Measurements from ENCODE around the gene NOTCH1. TPM values are rescaled to one million over a fixed set of nuclear protein-coding genes. Genes with fewer than 3 reads are reported as not detected.
"Not testable (repeated sequence)": the region's sequence is repeated elsewhere in the genome, so short reads cannot be mapped to it uniquely, and the experiment has no call there.

The NOTCH1 gene
- total RNA-seq, 1 donor from 2014 or later, result 15.4 TPM

DNA sequence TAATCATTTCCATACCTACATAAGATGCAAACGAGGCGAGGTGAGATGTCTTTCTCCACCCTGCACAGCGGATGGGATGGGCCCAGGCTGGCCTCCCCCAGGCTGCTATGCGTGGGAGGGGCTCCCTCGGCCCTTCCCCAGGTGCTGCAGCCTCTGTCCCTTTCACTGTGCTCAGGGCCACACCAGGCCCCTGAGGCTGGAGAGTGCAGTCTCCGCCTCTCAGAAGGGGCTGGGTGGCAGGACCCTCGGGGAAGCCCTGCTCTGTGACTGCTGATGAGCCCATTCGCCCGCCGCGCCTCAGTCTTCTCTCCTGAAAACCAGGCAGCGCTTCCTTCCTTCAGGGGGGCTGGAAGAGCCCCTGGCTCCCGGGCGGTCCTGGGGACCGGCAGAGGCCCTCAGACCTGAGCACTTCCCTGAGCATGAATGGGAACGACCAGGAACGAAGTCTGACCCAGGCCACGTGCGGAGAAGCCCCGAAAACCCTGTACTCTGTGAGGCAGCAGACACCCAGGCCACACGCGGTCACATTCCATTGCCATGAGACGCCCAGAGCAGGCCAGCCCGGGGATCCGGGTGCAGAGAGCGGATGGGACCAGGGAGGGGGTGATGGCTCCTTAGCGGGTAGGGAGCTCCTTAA lies 21.9 kb upstream of the NOTCH1 start:
- DNase-seq, result peak; percentile 81
- peak; percentile 48 for ATAC-seq
- intact Hi-C loops (cut with micrococcal nuclease), result no loop called here

DNA sequence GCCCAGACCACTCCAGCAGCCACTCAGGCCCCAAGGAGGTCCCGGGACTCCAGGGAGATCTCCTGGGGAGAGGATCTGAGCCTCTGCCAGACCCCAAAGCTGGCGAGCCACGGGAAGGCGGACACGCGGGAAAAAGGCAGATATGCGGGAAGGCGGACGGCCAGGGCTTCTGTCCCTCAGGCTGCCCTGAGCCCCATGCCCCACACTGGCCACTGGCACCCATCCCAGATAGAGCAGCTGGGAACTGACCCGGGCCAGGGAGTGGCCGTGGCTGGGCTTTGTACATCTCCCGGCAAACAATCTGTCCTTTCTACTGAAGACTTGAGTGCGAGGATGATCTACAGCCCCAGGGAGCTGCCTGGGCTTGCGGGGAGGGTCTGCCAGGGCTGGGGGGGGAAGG lies 21.1 kb upstream of the NOTCH1 start:
- ATAC-seq (peak; percentile 14), DNase-seq (peak; percentile 82)
- intact Hi-C loops (cut with micrococcal nuclease), result no loop called here

DNA sequence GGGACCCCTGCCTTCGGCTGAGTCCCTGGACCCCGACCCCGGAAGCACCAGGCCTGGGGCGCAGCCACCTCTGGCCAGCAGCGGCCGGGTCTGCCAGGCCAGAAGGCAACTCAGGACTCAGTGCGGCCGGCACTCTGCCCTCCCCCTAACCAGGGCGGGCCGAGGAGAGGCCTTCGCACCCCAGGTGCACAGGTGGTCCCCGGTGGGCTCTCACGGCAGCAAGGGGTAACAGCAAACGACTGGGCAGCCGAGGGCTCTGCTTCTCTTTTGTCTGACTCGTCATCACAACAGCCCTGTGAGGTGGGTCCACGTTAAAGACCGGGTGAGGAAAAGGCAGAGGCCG lies 20.7 kb upstream of the NOTCH1 start:
- intact Hi-C loops (cut with micrococcal nuclease), result no loop called here
- no peak for ATAC-seq
- DNase-seq, result no peak

DNA sequence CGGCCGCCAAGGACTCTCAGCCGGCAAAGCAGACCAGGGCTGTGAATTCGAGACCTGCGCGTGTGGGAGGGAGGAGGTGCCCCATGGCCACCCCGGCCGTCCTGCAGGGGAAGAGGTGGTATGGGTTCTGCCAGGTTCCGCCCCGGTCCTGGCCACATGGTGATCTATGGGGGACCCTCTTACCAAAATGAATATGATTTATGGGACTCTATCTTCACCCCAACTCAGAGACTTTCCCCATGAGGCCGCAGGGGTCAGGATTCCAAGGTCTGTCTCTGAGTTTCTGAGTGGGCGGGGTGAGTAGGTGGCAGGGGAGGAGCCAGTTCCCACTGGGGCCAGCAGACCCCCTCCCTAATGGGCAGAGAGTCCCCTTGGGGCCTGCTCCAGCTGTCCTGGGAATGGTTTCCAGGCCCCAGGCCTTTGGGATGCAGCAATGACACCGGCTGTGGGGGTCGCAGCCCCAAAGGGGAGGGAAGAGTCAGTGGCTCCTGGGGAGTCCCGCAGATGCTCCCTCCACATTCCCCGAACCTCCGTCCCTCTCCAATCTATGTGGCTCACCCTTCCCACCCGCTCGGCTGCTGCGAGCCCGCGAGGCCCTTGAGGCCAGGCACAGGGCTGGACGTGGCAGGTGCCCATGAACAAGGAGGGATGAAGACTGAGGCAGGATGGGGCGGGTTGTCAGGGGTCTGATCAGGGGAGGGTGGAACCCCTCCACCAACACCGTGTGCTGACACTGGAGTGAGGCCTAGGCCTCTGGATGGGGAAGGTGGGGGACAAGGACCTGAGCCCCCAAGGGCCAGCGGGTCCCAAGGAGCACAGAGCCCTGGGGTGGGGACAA lies 20.1 kb upstream of the NOTCH1 start:
- DNase-seq (peak; percentile 33), ATAC-seq (no peak)
- intact Hi-C loops (cut with micrococcal nuclease), result no loop called here

DNA sequence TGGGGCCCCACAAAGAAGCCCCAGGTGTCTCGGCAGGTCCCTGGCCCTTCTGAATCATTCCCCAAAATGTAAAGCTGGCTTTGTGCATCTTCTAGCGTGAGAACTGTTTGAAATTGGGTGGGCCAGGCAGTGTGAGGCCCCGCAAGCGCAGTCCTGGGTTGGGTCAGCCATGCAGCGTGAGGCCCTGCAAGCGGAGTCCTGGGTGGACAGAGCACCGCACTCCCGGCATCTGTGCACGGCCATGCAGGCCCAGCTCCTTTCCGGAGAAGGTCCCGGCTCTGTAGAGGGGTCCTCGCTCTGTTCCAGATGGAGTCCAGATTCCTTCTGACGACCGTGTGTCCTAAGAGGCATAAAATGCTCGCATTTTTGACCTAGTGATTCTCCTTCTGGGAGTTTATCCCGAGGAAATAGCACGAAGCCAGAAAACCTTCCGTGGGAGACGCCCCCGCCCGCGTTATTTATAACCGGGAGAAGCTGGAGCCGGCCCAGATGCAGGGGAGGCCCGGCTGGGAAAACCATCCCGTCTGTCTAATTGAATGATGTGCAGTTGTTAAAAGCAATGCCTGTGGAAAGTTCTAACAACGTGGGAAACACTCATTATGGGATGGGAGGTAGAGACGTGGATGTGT lies 19.4 kb upstream of the NOTCH1 start:
- intact Hi-C loops (cut with micrococcal nuclease), result no loop called here

DNA sequence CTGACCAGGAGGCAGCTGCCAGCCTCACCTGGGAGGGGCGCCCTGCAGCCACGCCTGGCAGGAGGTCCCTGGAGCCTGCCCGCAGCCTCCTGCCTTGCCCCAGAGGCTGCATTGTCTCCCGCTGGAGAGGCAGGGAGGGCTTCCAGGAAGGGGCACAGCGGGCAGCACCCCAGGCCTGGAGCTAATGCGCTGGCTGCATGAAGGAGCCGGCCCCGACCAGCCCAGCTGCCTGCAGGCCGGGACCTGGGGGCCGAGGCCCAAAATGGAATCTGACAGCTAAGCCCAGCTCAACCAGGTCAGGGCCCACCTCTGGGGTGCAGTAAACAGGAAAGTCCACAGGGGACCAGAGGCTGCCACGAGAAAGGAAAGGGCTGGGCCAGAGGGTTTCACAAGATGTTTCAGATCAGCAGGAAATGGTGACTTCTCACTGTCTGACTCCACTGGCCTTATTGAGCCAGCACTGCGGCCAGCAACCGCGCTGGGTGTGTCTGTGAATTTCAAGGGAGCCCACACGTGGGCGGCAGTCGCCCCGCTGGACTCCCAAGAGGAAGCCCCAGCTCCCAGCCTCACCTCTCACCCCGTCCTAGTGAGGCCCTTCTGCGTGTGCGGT lies 18.6 kb upstream of the NOTCH1 start:
- DNase-seq (peak; percentile 86), ATAC-seq (peak; percentile 67)
- intact Hi-C loops (cut with micrococcal nuclease), result no loop called here

More for the DNA sequence above, 19.4 kb upstream of the NOTCH1 start:
- ATAC-seq, result peak; percentile 32
- DNase-seq, result peak; percentile 81

DNA sequence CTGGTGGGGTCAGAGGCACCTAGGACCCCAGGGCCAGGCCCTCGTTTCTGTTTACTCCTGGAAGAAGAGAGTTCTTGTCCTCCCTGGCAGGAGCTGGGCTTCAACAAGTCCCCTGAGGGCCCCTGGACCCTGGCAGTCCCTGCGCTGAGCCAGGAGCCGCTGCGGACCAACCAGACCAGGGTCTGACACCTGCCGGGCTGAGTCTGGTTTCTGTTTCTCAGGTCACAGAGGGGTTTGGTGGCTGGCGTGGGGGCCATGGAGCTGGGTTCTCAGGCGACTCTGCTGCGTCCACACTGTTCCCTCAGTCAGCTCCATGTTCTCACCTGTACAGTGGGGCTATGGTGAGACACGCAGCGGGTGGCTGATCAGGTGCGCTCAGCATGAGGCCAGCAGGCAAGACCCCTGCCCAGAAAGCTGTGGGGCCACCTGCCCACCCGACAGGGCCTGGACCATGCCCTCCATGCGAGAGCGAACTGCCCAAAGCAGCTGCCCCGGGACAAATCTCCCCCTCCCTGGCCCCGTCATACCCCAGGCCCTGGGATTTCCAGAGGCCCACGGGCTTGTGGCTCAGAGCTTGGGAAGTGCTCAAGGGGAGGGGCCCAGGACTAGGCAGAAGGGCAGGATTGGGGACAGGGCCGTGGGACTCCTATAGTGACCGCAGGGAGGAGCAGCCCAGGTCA lies 17.9 kb upstream of the NOTCH1 start:
- intact Hi-C loops (cut with micrococcal nuclease), result no loop called here
- DNase-seq (peak; percentile 27), ATAC-seq (no peak)

DNA sequence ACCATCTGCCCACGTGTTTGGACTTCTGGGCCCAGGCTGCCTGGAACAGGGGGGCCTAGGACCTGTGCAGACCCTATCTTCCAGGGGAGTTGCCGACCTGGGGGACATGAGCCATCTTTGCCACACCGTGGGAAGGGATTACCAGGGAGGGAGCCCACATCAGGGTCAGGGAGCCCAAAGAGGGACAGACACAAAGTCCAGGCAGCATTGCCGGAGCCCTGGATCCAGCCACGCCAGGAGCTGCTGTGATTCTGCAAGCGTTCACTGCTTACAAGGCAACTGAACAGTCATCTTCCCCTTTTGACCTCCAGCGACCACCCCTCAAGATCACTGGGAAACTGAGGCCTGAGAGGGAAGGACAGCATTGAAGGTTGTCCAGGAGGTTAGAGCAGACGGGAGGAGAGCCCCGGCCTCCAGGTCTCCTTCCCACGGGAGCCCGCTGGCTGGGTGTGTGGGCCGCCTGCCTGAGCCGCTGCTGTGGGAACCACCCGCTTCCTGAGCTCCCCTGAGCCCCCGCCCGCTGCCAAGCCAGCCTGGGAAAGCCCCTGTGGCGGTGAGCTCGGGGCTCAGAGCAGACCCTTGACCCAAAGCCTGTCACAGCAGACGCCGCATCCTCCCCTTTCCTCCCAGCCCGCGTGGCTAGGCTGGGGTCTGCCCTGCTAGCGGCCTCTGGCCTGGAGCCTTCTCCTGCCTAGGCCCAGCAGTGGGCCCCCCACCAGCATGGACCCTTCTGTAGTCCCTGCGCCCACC lies 17.1 kb upstream of the NOTCH1 start:
- intact Hi-C loops (cut with micrococcal nuclease), result no loop called here
- no peak for ATAC-seq
- peak; percentile 48 for DNase-seq

DNA sequence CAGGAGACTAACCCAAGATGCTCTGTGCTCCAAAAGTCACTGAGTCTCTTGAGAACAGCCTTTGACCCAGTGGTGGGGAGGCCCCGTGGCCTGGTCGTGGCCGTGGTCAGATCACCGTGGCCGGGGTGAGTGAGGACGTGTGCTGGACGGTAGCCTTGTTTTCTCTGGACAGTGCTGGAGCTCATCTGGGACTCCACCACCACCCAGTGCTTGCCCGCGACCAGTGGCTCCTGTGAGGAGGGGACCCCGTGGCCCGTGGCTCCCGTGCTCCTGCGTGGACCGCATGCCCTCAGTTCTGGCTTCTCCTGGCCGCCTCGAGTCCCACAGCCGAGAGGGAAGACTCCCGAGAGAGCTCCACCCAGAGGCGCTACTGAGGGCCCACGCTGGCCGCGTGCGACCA lies 15.9 kb upstream of the NOTCH1 start:
- intact Hi-C loops (cut with micrococcal nuclease), result no loop called here
- ATAC-seq, result no peak
- DNase-seq, result peak; percentile 21

DNA sequence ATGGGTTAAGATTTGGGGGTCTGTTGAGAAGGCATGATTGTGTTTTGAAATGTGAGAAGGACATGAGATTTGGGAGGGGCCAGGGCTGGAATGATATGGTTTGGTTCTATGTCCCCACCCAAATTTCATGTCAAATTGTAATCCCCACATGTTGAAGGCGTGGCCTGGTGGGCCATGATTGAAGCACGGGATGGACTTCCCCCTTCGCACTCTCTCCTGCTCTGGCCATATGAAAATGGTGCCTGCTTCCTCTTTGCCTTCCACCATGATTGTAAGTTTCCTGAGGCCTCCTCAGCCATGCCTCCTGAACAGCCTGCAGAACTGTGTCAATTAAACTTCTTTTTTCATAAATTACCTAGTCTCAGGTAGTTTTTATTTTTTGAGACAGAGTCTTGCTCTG lies 14.7 kb upstream of the NOTCH1 start:
- ATAC-seq (no peak), DNase-seq (peak; percentile 21)
- intact Hi-C loops (cut with micrococcal nuclease), result no loop called here

DNA sequence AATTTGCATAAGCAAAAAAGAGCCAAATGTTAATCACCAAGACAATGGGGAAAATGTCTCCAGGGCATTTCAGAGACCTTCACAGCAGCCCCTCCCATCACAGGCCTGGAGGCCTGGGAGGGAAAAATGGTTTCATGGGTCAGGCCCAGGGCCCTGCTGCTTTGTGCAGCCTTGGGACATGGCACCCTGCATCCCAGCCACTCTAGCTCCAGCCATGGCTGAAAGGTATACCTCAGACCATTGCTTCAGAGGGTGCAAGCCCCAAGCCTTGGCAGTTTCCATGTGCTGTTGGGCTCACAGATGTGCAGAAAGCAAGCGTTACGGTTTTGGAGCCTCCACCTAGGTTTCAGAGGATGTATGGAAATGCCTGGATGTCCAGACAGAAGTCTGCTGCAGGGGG lies 13.5 kb upstream of the NOTCH1 start:
- intact Hi-C loops (cut with micrococcal nuclease); DNase-seq; ATAC-seq: not testable (repeated sequence)

DNA sequence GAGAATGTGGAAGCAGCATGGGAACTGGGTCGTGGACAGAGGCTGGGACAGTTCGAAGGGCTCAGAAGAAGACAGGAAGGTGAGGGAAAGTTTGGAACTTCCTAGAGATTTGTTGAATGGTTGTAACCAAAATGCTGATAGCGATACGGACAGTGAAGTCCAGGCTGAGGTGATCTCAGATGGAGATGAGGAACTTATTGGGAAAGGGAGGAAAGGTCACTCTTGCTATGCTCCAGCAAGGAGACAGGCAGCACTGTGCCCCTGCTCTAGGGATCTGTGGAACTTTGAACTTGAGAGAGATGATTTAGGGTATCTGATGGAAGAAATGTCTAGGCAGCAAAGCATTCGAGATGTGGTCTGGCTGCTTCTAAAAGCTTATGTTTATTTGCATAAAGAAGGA lies 13.0 kb upstream of the NOTCH1 start:
- ATAC-seq; intact Hi-C loops (cut with micrococcal nuclease); DNase-seq: not testable (repeated sequence)

DNA sequence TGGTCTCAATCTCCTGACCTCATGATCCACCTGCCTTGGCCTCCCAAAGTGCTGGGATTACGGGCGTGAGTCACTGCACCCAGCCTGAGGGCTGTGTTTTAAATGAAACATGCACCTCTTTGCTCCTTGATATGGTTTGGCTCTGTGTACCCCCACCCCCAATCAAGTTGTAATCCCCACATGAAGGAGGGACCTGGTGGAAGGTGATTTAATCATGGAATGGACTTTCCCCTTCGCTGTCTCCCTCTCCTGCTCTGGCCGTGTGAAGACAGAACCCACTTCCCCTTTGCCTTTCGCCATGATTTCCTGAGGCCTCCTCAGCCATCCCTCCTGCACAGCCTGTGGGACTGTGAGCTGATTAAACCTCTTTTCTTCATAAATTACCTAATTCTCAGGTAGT lies 12.5 kb upstream of the NOTCH1 start:
- ATAC-seq (peak; percentile 15), DNase-seq (peak; percentile 17)
- intact Hi-C loops (cut with micrococcal nuclease), result no loop called here

DNA sequence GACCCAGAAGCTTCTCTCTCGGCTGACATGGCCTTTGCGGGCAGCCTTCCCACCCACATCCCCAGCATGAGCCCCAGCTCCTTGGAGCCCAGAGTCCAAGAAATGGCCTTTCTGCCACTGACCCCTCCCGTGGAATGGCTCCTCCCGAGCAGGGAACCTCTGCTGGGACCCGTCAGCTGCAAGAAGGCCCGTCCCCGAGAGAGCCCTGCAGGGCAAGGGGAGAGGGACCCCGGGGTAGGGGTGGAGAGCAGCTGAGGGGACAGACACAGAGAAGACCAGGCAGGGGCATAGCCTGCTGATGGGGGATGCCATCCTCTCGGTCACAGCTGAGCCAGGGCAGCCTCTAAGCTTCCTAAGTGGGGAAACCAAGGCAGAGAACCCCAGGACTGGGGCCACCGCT lies 11.2 kb upstream of the NOTCH1 start:
- DNase-seq, result peak; percentile 19
- ATAC-seq, result no peak
- intact Hi-C loops (cut with micrococcal nuclease), result no loop called here

DNA sequence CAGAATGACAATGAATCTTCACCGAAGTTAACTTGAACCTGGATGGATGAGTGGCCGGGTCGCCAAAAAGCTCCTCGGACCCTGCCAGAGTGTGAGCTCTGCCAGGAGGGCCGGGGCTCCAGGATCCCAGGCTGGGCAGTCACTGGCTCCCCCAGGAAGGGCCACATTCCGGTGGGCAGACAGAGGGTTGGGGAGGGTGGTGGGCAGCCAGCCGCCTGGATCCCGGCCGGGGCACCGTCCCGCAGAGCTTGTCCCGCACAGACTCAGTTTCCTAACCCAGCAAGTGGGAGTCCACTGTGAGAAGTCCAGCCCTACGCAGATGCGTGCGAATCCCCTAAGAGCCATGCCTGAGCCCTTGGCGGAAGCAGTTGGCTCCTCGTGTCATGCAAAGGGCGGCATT lies 10.3 kb upstream of the NOTCH1 start:
- intact Hi-C loops (cut with micrococcal nuclease), result no loop called here
- DNase-seq, result no peak
- ATAC-seq, result no peak

DNA sequence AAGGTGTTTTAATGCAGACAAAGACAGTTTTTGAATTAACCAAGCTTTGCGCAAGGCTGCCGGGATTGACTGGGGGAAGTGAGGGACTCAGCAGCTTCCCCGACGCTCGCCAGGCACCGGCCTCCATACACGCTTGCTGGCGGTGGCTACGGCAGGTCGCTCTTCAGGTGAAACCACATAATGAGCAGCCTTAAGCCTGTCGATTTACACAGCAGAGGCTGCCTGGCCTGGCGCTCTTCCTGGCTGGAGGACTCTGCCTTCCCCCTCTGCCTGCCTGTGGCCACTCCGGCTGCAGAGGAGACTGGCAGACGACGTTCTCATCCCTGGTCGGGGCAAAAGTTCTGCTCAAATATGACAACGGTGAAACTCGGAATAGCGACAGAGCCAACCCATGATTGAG lies 9.0 kb upstream of the NOTCH1 start:
- intact Hi-C loops (cut with micrococcal nuclease), result no loop called here
- ATAC-seq (no peak), DNase-seq (no peak)

DNA sequence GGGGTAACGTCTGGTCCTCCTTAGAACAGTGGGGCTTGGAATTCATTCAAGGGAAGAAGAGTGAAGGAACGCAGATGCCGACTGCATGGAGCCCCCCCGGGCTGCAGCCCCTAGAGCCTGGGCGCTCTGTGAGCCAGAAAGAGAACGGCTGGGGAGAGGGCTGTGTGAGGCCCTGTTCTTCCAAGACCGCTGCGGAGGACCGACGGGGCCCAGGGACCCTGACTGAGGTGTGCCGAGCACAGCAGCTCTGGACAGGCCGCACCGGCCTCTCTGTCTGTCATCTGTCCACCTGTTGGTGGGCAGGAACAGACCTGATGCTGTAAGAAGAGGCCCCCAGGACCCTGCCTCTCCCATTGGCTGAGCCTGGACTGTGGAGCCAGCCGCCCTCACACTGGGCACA lies 7.7 kb upstream of the NOTCH1 start:
- no peak for ATAC-seq
- no peak for DNase-seq
- intact Hi-C loops (cut with micrococcal nuclease), result no loop called here

DNA sequence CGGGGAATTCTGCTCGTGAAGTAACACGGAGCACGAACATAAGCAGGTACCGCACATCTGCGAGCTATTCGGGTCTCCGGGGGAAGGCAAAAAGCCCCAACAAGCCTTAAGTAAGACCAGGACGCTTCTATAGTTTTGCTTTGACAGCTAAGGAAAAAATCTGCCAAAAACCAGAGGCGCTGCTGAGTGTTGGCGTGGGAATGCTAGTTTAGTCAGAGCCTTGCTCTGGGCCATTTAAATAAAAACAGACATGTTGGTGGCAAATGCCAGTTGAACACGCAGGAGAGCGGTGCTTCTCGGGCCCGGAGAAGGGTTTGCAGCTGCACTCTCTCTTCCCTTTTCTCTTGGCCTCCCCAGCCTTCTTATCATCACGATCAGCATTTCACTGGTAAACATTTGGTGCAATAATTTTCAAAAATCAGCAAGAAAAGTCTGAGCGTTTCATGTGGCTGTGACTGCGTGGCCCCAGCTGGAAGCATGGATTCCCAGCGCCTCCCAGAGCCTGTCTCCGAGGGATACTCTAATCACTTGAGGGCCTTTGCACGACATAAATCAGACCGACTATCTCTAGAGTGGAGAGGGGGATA lies 6.4 kb upstream of the NOTCH1 start:
- no peak for DNase-seq
- peak; percentile 21 for ATAC-seq

More for the DNA sequence above, 6.4 kb upstream of the NOTCH1 start:
- intact Hi-C loops (cut with micrococcal nuclease), result no loop called here
